Activated T-helper 9 cell treated with anti-CD3 and anti-CD28 coated beads, Interleukin-2, amount 50 U/mL, for 16 hours (primary cell): ENCODE measurements around the gene ZNF22.
"Not testable (repeated sequence)": the region's sequence is repeated elsewhere in the genome, so short reads cannot be mapped to it uniquely, and the experiment has no call there.

Source experiments
- DNase-seq: peaks from one replicate; pipeline ENCODE4 v3.0.0-alpha.2; 2020; ENCODE audit warnings: low read depth

ZNF22 gene

GRCh38 chr10:44991571-44991970, 9.2 kb upstream of the ZNF22 start:
- no peak for DNase-seq

- no peak for DNase-seq
Observed at GRCh38 chr10:44992070-44992731, 8.5 kb upstream of the ZNF22 start.

DNA sequence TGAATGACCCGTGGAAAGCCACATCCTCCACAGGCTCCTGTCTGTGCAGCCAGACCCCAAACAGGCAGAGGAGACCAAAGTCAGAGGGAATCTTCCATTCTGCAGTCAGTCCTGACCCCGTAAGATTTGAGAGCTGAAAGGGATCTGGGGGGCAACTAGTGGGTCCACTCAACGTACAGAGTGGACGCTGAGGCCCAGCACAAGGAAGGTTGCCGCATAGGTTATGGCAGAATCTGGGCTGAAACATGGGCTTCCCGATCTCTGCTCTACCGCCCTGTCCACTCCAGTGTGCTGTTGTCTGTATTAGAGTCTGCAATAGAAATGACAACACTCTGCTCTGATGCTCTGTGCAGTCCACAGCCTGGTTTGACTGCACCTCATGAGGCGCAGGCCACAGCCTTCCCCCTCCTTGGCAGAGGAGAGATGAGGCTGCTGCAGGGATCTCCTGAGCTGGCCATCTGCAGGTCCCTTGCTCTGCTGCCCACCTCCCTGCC, 7.9 kb upstream of the ZNF22 start:
- DNase-seq, result no peak

GRCh38 chr10:44993226-44993921, 7.3 kb upstream of the ZNF22 start:
- DNase-seq, result no peak

DNA sequence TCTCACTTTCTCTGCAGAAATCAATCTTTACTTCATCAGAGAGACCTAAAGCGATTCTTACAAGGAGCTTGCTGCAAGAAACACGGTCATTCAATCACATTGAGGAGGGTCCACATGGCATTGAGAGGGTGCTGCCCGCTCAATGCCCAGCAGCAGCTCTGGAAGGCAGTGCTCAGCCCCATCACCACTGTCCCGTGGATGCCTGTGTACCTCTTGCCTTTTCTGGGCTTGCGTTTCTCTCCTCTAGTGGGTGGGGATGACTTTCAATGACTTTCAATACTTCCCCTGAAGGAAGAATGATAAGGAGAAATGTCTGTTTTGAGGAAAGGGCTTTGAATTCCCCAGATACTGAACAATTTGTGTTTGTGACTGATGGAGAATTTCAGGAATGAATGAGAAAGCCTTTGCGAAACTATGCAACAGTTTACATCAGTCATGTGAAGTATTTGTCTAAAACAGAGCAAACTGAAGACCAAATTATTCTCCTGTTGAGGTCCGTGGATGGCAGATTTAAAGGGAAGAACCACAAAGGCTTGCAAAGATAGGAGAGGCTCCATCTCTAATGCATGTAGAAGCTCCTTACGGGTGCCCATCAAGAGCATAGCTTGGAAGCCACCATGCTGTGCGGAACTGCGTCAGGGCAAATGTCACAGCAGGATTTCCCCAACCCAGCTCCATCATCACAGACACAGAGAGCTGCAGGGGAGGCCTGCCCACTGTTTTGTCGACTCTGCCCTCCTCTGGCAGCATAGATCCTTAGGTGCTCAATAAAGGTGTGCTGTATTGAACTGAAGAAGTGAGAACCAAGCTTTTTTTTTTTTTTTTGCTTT, 6.6 kb upstream of the ZNF22 start:
- no peak for DNase-seq

- DNase-seq, result no peak
Observed at GRCh38 chr10:44994752-44995530, 5.8 kb upstream of the ZNF22 start.

- no peak for DNase-seq
Observed at GRCh38 chr10:44995581-44995913, 5.2 kb upstream of the ZNF22 start.

GRCh38 chr10:44995914-44996669, 4.6 kb upstream of the ZNF22 start:
- DNase-seq, result no peak

DNA sequence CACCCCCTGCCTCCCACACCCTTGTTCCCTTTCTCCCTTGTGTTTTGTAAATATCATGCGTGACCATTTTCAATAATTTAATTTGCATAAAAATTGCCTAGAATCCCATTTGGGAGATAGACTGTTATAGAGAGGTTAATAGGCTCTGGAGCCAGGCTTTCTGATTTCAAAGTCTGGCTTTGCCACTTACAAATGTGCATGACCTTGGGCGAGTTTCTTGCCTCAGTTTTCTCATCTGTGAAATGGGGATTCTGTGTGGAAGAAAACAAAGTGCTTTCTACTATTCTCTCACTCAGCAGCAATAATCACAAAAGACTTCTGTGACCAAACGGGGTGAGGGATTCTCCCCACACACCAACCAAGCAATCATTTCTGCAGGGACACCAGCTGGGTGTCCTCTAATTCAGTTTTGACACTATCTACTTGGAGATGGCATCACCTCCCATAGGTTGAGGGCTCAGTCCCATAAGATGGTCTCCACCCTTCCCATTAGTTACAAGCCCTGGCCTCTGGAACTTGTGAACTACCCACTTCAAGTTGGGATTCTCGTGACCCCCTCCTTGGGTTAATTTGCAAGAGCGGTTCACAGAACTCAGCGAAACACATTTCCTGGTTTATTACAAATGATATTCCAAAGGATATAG, 3.5 kb upstream of the ZNF22 start:
- DNase-seq, result no peak

GRCh38 chr10:44998146-44998631, 2.5 kb upstream of the ZNF22 start:
- DNase-seq, result no peak

- DNase-seq, result no peak
Observed at GRCh38 chr10:45000138-45000751, 478 bp upstream of the ZNF22 start.

DNA sequence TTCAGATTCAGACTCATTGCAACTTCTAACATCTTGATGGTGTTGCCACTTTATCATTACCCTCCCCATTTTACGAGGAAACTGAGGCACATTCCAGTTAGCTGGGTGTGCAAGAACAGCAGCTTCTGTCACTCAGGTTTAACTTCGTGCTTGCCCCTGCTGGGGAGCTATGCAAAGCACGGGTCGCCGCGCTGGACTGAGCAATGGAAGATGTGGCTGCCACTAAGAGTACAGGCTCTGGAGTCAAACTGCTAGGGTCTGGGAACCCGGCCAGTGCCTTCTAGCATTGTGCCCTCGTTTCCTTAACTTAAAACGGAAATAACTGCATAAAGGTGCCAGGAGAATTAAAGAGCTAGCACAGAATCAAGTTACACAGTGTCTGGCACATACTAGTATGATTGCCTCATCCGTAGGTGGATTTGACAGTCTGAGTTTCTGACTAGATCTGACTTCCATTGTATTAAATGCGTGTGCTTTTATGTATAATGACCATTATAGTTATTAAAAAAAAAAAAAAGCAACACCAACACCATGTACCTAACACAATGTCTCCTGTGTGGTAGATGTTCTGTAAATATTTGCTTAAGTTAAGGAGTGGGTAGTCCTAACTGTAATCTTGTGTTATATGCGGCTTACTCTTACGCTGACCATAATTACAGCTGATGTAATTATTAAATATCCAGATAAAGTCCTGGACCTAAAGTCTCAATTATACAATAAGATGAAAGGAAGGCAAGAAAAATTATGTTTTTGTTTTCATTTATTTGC, 842 bp downstream of the ZNF22 start:
- DNase-seq, result peak; percentile 29

GRCh38 chr10:45003432-45004000, 2.8 kb downstream of the ZNF22 start:
- DNase-seq, result no peak

DNA sequence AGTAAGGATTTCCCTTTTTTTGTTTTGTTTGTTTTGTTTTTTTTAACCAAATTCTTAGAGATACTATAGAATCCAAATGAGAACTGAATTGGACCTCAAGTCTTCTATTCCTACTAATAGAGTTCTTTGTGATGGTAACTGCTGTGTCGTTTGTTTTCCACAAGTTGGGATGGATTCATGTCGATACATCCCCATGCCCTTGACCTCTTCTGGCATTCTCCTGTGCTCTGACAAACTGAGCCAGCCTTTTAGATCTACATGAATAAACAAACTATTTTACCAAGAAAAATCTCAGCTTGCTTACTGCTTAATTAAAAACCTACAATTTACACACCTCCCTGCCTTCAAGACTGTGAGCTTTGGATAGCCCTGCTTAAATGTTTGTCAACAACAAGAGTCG, 3.9 kb downstream of the ZNF22 start:
- DNase-seq, result no peak

DNA sequence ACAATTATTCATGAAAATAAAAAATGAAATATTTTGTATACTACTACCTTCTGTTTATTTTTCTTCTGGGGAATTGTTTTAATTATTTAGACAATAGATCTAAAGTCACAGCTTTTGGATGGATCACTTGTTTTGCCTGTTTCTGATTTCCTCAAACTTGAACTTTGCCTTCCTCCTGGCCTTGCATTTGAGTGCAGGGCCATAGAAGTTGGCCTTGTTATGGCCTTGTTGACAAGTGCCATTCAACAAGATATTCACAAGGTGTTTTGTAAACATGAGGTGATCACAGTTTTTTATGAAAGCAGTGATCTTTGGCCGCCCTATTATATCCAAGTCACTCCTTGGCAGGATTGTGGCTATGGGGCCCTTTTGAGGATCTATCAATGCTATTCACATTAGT, 4.6 kb downstream of the ZNF22 start:
- DNase-seq, result no peak

DNA sequence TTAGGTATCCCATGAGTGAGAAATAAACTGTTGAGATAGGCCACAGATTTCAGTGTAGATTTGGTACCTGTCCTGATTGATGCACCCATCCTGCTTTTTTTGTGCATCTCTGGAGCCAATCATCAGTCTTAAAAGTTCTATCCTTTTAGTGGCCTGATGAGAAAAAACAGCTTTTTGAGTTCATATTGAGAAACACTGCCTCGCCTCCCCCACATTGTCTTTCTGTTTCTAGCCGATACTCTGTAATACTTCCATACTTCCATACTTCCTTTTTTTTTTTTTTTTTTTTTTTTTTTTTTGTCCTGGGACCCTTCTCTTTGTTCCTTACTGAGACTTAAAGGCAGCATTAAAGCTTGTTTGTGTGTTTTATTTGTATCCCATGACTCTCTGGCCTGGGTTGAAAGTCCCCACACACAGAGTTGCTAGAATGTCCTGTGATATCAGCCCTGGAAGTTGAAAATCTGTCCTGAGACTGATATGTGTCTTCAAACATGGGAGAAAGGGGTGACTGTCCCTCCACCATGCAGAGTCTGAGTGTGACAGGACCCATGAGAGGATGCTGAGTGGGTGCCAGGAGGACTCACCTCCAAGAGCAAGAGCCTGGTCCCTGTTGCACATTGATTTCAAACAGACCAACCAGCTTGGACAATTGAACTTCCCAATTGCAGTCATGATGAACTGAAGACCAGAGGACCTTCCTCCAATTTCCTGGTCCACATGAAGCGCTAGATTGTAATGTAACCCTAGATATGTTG, 5.7 kb downstream of the ZNF22 start:
- no peak for DNase-seq

DNA sequence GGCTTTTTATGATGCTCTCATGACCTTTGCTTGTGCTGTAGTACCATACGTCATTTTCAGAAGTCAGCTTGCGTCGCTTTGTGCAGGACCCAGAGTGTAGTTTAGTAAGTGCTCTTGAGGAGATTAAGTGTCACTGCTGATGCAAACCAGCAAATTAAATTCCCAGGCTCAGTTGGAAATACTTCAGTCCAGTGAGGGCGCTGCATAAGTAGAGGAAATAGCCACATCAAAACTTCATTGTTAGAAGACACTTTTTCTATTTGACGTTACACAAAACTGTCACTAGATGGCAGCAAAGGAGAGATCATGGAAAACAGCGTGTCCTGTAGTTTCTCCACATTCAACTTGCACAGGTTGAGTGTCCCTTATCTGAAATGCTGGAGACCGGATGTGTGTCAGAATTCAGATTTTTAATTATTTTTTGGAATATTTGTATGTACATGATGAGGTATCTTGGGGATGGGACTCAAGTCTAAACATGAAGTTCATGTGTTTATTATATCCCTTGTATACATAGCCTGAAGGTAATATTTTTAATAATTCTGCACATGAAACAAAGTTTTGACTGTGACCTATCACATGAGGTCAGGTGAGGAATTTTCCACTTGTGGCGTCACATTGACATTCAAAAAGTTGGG, 7.9 kb downstream of the ZNF22 start:
- no peak for DNase-seq

GRCh38 chr10:45014557-45014956, 13.8 kb downstream of the ZNF22 start:
- DNase-seq, result not testable (repeated sequence)
